Measurements from ENCODE around the gene KCTD11. TPM values are rescaled to one million over a fixed set of nuclear protein-coding genes. Genes with fewer than 3 reads are reported as not detected.

The KCTD11 gene
- total RNA-seq, 1 donor from 2014 or later = 23.3 TPM

GRCh38 chr17:7328009-7328408, 24.0 kb upstream of the KCTD11 start:
- Mint-ChIP-seq H3K27me3 (ENCODE audit: low read depth) (no peaks in the 10 kb centered on the region), H3K4me3 (ENCODE audit: unreplicated experiment) (peak overlapping the region; percentile 95), H3K27ac (ENCODE audit: unreplicated experiment) (peak overlapping the region; percentile 63), H3K36me3 (ENCODE audit: low read depth) (peaks cover 6% of the 10 kb centered on the region), H3K4me1 (ENCODE audit: low read depth) (peaks cover 19% of the 10 kb centered on the region), H3K9me3 (ENCODE audit: low read depth) (no peaks in the 10 kb centered on the region)
- DNase-seq (ENCODE audit: low spot score) = no peak
- TF ChIP-seq, protein P1, sequence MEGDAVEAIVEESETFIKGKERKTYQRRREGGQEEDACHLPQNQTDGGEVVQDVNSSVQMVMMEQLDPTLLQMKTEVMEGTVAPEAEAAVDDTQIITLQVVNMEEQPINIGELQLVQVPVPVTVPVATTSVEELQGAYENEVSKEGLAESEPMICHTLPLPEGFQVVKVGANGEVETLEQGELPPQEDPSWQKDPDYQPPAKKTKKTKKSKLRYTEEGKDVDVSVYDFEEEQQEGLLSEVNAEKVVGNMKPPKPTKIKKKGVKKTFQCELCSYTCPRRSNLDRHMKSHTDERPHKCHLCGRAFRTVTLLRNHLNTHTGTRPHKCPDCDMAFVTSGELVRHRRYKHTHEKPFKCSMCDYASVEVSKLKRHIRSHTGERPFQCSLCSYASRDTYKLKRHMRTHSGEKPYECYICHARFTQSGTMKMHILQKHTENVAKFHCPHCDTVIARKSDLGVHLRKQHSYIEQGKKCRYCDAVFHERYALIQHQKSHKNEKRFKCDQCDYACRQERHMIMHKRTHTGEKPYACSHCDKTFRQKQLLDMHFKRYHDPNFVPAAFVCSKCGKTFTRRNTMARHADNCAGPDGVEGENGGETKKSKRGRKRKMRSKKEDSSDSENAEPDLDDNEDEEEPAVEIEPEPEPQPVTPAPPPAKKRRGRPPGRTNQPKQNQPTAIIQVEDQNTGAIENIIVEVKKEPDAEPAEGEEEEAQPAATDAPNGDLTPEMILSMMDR (IDR thresholded peaks at IDR 0.05) = no peak

- Mint-ChIP-seq H3K27me3 (ENCODE audit: low read depth) (no peaks in the 10 kb centered on the region), H3K36me3 (ENCODE audit: low read depth) (peaks cover 2% of the 10 kb centered on the region), H3K27ac (ENCODE audit: unreplicated experiment) (peak within 1 kb of the TSS; percentile 88), H3K4me3 (ENCODE audit: unreplicated experiment) (peak within 1 kb of the TSS; percentile 95), H3K9me3 (ENCODE audit: low read depth) (no peaks in the 10 kb centered on the region), H3K4me1 (ENCODE audit: low read depth) (peaks cover 19% of the 10 kb centered on the region)
- DNase-seq (ENCODE audit: low spot score) = no peak
- TF ChIP-seq, protein P1 (IDR thresholded peaks at IDR 0.05) = peak; percentile 47
Measured at GRCh38 chr17:7328840-7329373, 23.1 kb upstream of the KCTD11 start, which contains the start of gene NEURL4. NEURL4 (minus strand) TSS chr17:7329335; CDS start chr17:7329312, 23 bp downstream.

- Mint-ChIP-seq H3K36me3 (ENCODE audit: low read depth) (no peaks in the 10 kb centered on the region), H3K4me3 (ENCODE audit: unreplicated experiment) (peak overlapping the region; percentile 95), H3K9me3 (ENCODE audit: low read depth) (no peaks in the 10 kb centered on the region), H3K4me1 (ENCODE audit: low read depth) (peaks cover 19% of the 10 kb centered on the region), H3K27me3 (ENCODE audit: low read depth) (no peaks in the 10 kb centered on the region), H3K27ac (ENCODE audit: unreplicated experiment) (peak overlapping the region; percentile 85)
- peak; percentile 99 for DNase-seq (ENCODE audit: low spot score)
- TF ChIP-seq, protein P1 (IDR thresholded peaks at IDR 0.05) = peak; percentile 40
Measured at GRCh38 chr17:7329374-7329996, 22.5 kb upstream of the KCTD11 start.

GRCh38 chr17:7329997-7330637, 21.8 kb upstream of the KCTD11 start:
- H3K36me3 Mint-ChIP-seq (ENCODE audit: low read depth) = no peaks in the 10 kb centered on the region
- H3K27ac Mint-ChIP-seq (ENCODE audit: unreplicated experiment) = peak overlapping the region; percentile 85
- H3K27me3 Mint-ChIP-seq (ENCODE audit: low read depth) = no peaks in the 10 kb centered on the region
- H3K9me3 Mint-ChIP-seq (ENCODE audit: low read depth) = no peaks in the 10 kb centered on the region
- H3K4me1 Mint-ChIP-seq (ENCODE audit: low read depth) = peaks cover 19% of the 10 kb centered on the region
- H3K4me3 Mint-ChIP-seq (ENCODE audit: unreplicated experiment) = peak overlapping the region; percentile 95
- DNase-seq (ENCODE audit: low spot score) = no peak
- TF ChIP-seq, protein P1 (IDR thresholded peaks at IDR 0.05) = no peak

DNA sequence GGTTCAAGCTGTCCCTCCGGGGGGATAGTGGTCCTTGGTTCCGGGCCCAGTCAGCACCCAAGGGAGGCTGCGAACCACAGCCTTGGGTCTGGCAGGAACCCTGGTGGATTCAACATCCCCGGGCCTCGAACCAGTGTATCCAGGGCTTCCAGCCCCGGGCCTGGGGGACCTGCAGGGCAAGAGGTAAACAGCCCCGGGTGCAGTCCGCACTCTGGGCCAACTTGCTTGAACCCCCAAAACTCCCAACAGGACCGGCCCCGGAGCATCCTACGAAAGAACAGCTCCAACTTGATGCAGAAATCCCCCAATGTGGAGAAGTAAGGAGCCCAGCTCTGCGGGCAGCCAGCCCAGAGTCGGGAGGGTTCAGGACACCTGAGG, 21.3 kb upstream of the KCTD11 start:
- Mint-ChIP-seq H3K27ac (ENCODE audit: unreplicated experiment) (no peak overlapping the region), H3K36me3 (ENCODE audit: low read depth) (no peaks in the 10 kb centered on the region), H3K9me3 (ENCODE audit: low read depth) (no peaks in the 10 kb centered on the region), H3K27me3 (ENCODE audit: low read depth) (no peaks in the 10 kb centered on the region), H3K4me3 (ENCODE audit: unreplicated experiment) (peak overlapping the region; percentile 95), H3K4me1 (ENCODE audit: low read depth) (peaks cover 19% of the 10 kb centered on the region)
- DNase-seq (ENCODE audit: low spot score) = no peak
- TF ChIP-seq, protein P1 (IDR thresholded peaks at IDR 0.05) = no peak

Data from chondrocyte (in vitro differentiated cells).